Heart left ventricle (tissue), 16 donors: Measurements from ENCODE around the gene PYGB. TPM values are rescaled to one million over a fixed set of nuclear protein-coding genes. Genes with fewer than 3 reads are reported as not detected.
A peak's percentile ranks its signal among the peaks of the same experiment; 100 is the strongest.
"Not testable (repeated sequence)": the region's sequence is repeated elsewhere in the genome, so short reads cannot be mapped to it uniquely, and the experiment has no call there.

Experiments
- ATAC-seq, 4 donors: fragments of 200-7000 bp; cut with Tn5 transposase; one replicate each; pipeline ENCODE4 v1.9.1; 2020 to 2022; ENCODE audit warnings: moderate library complexity in 4 of 4, mild to moderate bottlenecking in 3 of 4, moderate number of reproducible peaks in 1 of 4
- DNase-seq, 5 donors: peaks; one replicate each; pipeline ENCODE4 v3.0.0-alpha.2; 2020
- H3K27ac ChIP-seq, 12 donors: fragments of 200-600 bp; sonication (generic) in 4 of 12; one replicate each; pipeline versions ENCODE4 v1.5.0 to v1.8.0; 2016 to 2022; ENCODE audit warnings: mild to moderate bottlenecking in 2 of 12
- H3K27me3 ChIP-seq, 9 donors: fragments of 200-600 bp; sonication (generic) in 2 of 9; one replicate each; pipeline versions ENCODE4 v1.5.1 to v1.8.0; 2016 to 2022; ENCODE audit warnings: mild to moderate bottlenecking in 3 of 9
- H3K36me3 ChIP-seq, 9 donors: fragments of 200-600 bp; sonication (generic) in 2 of 9; one replicate each; pipeline versions ENCODE4 v1.5.0 to v1.8.0; 2018 to 2022; ENCODE audit warnings: mild to moderate bottlenecking in 2 of 9
- H3K4me1 ChIP-seq, 12 donors: fragments of 200-600 bp; sonication (generic) in 4 of 12; one replicate each; pipeline versions ENCODE4 v1.5.0 to v1.8.0; 2016 to 2022; ENCODE audit warnings: mild to moderate bottlenecking in 3 of 12
- H3K4me3 ChIP-seq, 12 donors: fragments of 200-600 bp; sonication (generic) in 4 of 12; one replicate each; pipeline versions ENCODE4 v1.5.0 to v1.8.0; 2017 to 2022; ENCODE audit warnings: mild to moderate bottlenecking in 9 of 12, moderate library complexity in 4 of 12
- H3K9me3 ChIP-seq, 12 donors: fragments of 200-600 bp; sonication (generic) in 4 of 12; one replicate each; pipeline versions ENCODE4 v1.5.0 to v1.8.0; 2016 to 2022; ENCODE audit warnings: mild to moderate bottlenecking in 1 of 12
- CTCF ChIP-seq, 12 donors: fragments of 200-600 bp; sonication (generic) in 4 of 12; IDR thresholded peaks; one replicate each; pipeline versions ENCODE4 v1.5.0 to v1.8.0; 2018 to 2022; ENCODE audit warnings: antibody characterized with exemption in 12 of 12, mild to moderate bottlenecking in 5 of 12
- POLR2A ChIP-seq, 2 donors: fragments of 450-650 bp; IDR thresholded peaks; one replicate each; pipeline ENCODE4 v1.6.1; 2017; ENCODE audit warnings: antibody characterized with exemption in 2 of 2, mild to moderate bottlenecking in 2 of 2, moderate library complexity in 2 of 2
- WGBS, 4 donors: extraction: QIAGEN DNeasy Blood & Tissue Kit in 2 of 4; methylation state at CpG; one replicate each; pipeline versions ENCODE4 v1.1.5 to v1.1.7; 2013 to 2018; 5-methylcytosine and 5-hydroxymethylcytosine counted together
- intact Hi-C, 10 donors: fragments of 100-400 bp; cut with DNase I; formaldehyde crosslinking; loops; one replicate each; pipeline versions ENCODE4 v1.11.1 to v1.14.2; 2022
- polyA plus RNA-seq, 2 donors: library from polyadenylated mRNA; stranded (reverse); fragments of 200-250 nt; gene quantifications; one replicate each; pipeline ENCODE4 v1.2.3, GENCODE V29; 2013
- total RNA-seq, 9 donors: library from RNA; depleted of rRNA in 2 of 9; stranded (reverse); fragments of >200 nt in 2 of 9; fragmentation: NEBNext Ultra II Directional in 3 of 9; extraction: Animal tissue kit (Norgen Biotek cat#: 25700) in 3 of 9; gene quantifications; one replicate each; pipeline versions ENCODE4 v1.1.0 to v1.2.4, GENCODE V29; 2016 to 2023
- donor health status: ischemic (EF 13 %, LVEDD 7.1; RV severe dilation, severe dysfunction).
- donor health status: healthy with polysubstance abuse.
- donor health status: DM: no; HTN: yes; CAD: no.
- donor health status: DM: no; HTN: no; CAD: no.
- donor health status: ischemic (EF 25% LVEDD 6.9; RV normal size, moderate dysfunction).
- donor health status: ischemic (EF 25% LVEDD 5.7; RV mildly dilated, moderate dysfunction).
- donor health status: healthy.
- donor health status: DM: yes; HTN: yes; CAD: no.
- donor health status: ischemic (EF 35%, LVEDD 5.7; RV mildly dilated, moderate dysfunction).
- donor health status: nonischemic (EF 11% LVEDD 7.7; RV severe dilation, severe dysfunction).
- donor health status: DM: yes; HTN: yes; CAD: no.
- donor health status: PGD.
- donor health status: ischemic (EF 29% LVEDD 5.4; RV normal size, mild dysfunction).
- donor health status: nonischemic (EF 23%, LVEDD 6.1; RV moderate dilation, normal function).

Gene PYGB
- total and polyA plus RNA-seq, 11 donors = 144 to 450 (median 232) TPM

DNA sequence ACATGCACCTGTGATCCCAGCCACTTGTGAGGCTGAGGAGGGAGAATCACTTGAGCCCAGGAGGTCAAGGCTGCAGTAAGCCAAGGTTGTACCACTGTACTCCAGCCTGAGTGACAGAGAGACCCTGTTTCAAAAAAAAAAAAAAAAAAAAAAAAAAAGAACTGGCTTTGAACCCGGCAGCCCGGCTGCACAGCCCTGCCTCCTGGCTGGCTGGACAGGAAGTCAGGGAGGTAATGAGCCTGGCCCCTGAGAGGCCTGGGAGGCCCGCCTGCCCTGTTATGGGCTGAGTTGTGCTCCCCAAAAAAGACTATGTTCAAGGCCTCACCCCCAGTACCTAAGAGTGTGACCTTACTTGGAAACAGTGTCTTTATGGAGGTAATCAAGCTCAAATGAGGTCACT, 77.2 kb downstream of the PYGB start:
- Histone ChIP-seq H3K4me1 (peaks cover 0 to 36% (median 3%) of the 10 kb centered on the region in 12 donors), H3K36me3 (peaks cover 0 to 22% (median 15%) of the 10 kb centered on the region in 9 donors), H3K27me3 (no peaks in the 10 kb centered on the region), H3K4me3 (no peak overlapping the region), H3K27ac (peak overlapping the region in 1 of 12 donors; percentile 76), H3K9me3 (no peaks in the 10 kb centered on the region)
- intact Hi-C loops = loop anchor here in 1 of 10 donors (5.0 kb wide), 1 partner anchor 42 kb away; no protein-coding TSS in a partner anchor
- TF ChIP-seq CTCF (IDR thresholded peaks at IDR 0.05) (no peak), POLR2A (IDR thresholded peaks at IDR 0.05) (no peak)
- DNase-seq (no peak), ATAC-seq (no peak)
- WGBS, 4 donors = 46 to 60% (median 52%) methylated on average over 3 of the region's 3 CpGs

- whole genome bisulfite sequencing, 4 donors = 87 to 90% (median 89%) methylated on average over 2 of the region's 2 CpGs
- ATAC-seq (no peak), DNase-seq (no peak)
- peak overlapping the region in 1 of 12 donors; percentile 76 for H3K27ac ChIP-seq
- no peaks in the 10 kb centered on the region for H3K27me3 ChIP-seq
- intact Hi-C loops = loop anchor here in 1 of 10 donors (5.0 kb wide), 1 partner anchor 41 kb away; no protein-coding TSS in a partner anchor
- H3K4me3 ChIP-seq = no peak overlapping the region
- H3K4me1 ChIP-seq = peaks cover 0 to 27% (median 2%) of the 10 kb centered on the region in 12 donors
- no peak for TF ChIP-seq CTCF (IDR thresholded peaks at IDR 0.05)
- no peak for TF ChIP-seq POLR2A (IDR thresholded peaks at IDR 0.05)
- no peaks in the 10 kb centered on the region for H3K9me3 ChIP-seq
- H3K36me3 ChIP-seq = peaks cover 0 to 22% (median 15%) of the 10 kb centered on the region in 9 donors
Observed at GRCh38 chr20:25325997-25326396, 78.1 kb downstream of the PYGB start.

- H3K4me3 ChIP-seq = no peak overlapping the region
- WGBS, 4 donors = 69 to 91% (median 84%) methylated on average over 7 of the region's 7 CpGs
- H3K27ac ChIP-seq = no peak overlapping the region
- no peak for ATAC-seq
- peaks cover 0 to 21% (median 2%) of the 10 kb centered on the region in 12 donors for H3K4me1 ChIP-seq
- no peaks in the 10 kb centered on the region for H3K27me3 ChIP-seq
- DNase-seq = no peak
- TF ChIP-seq POLR2A (IDR thresholded peaks at IDR 0.05) = no peak
- TF ChIP-seq CTCF (IDR thresholded peaks at IDR 0.05) = no peak
- peaks cover 0 to 7% (median 5%) of the 10 kb centered on the region in 9 donors for H3K36me3 ChIP-seq
- intact Hi-C loops = loop anchor here in 1 of 10 donors (5.0 kb wide), 1 partner anchor 40 kb away; no protein-coding TSS in a partner anchor
- no peaks in the 10 kb centered on the region for H3K9me3 ChIP-seq
Observed at GRCh38 chr20:25327521-25328235, 79.8 kb downstream of the PYGB start.

GRCh38 chr20:25328954-25329498, 81.1 kb downstream of the PYGB start:
- Histone ChIP-seq H3K9me3 (no peaks in the 10 kb centered on the region), H3K36me3 (no peaks in the 10 kb centered on the region), H3K4me3 (no peak overlapping the region), H3K4me1 (peaks cover 0 to 19% (median 2%) of the 10 kb centered on the region in 12 donors), H3K27ac (no peak overlapping the region), H3K27me3 (no peaks in the 10 kb centered on the region)
- no peak for TF ChIP-seq POLR2A (IDR thresholded peaks at IDR 0.05)
- TF ChIP-seq CTCF (IDR thresholded peaks at IDR 0.05) = no peak
- ATAC-seq (peak in 1 of 4 donors; percentile 27), DNase-seq (no peak)
- WGBS, 4 donors = 94 to 98% (median 96%) methylated on average over 12 of the region's 12 CpGs
- intact Hi-C loops = loop anchor here in 1 of 10 donors (5.0 kb wide), 1 partner anchor 38 kb away; no protein-coding TSS in a partner anchor

- H3K4me3 ChIP-seq, H3K36me3 ChIP-seq, ATAC-seq, H3K4me1 ChIP-seq, DNase-seq, H3K27ac ChIP-seq, H3K9me3 ChIP-seq, H3K27me3 ChIP-seq: not testable (repeated sequence)
- intact Hi-C loops = loop anchor here in 1 of 10 donors (5.0 kb wide), 1 partner anchor 62 kb away; no protein-coding TSS in a partner anchor
- WGBS, 4 donors = 100% methylated on average over 1 of the region's 1 CpG
Observed at GRCh38 chr20:25334972-25335371, 87.1 kb downstream of the PYGB start.
